GM12874 (cell line): ENCODE data around the gene ADORA2B.

Experiments used
- CTCF ChIP-seq: IDR thresholded peaks from 2 replicates; pipeline ENCODE4 v1.5.1; 2011; ENCODE audit warnings: low read depth, mild to moderate bottlenecking, control low read depth, low read length, moderate library complexity; ENCODE audit not compliant: insufficient read depth

The ADORA2B gene

GRCh38 chr17:15918261-15918660 lies 26.7 kb upstream of the ADORA2B start:
- no peak for TF ChIP-seq CTCF

- no peak for TF ChIP-seq CTCF
Observed at GRCh38 chr17:15918661-15919259, 26.2 kb upstream of the ADORA2B start.

GRCh38 chr17:15919466-15919865 lies 25.5 kb upstream of the ADORA2B start:
- TF ChIP-seq CTCF = no peak

- TF ChIP-seq CTCF = no peak
Observed at GRCh38 chr17:15920758-15921239, 24.1 kb upstream of the ADORA2B start.

- TF ChIP-seq CTCF = no peak
Observed at GRCh38 chr17:15921640-15922039, 23.3 kb upstream of the ADORA2B start.

GRCh38 chr17:15922586-15922985 lies 22.3 kb upstream of the ADORA2B start:
- no peak for TF ChIP-seq CTCF

GRCh38 chr17:15926039-15926740 lies 18.7 kb upstream of the ADORA2B start:
- no peak for TF ChIP-seq CTCF
